GM12873 (cell line): ENCODE data around the gene PIRT.

Experiments
- TF ChIP-seq, protein P1 (sequence below): IDR thresholded peaks from 2 replicates; pipeline ENCODE4 v1.5.1; 2012; ENCODE audit warnings: low read depth, mild to moderate bottlenecking, moderate library complexity, low read length, control low read depth; ENCODE audit not compliant: insufficient read depth; ENCODE audit errors: missing control alignments

PIRT gene

DNA sequence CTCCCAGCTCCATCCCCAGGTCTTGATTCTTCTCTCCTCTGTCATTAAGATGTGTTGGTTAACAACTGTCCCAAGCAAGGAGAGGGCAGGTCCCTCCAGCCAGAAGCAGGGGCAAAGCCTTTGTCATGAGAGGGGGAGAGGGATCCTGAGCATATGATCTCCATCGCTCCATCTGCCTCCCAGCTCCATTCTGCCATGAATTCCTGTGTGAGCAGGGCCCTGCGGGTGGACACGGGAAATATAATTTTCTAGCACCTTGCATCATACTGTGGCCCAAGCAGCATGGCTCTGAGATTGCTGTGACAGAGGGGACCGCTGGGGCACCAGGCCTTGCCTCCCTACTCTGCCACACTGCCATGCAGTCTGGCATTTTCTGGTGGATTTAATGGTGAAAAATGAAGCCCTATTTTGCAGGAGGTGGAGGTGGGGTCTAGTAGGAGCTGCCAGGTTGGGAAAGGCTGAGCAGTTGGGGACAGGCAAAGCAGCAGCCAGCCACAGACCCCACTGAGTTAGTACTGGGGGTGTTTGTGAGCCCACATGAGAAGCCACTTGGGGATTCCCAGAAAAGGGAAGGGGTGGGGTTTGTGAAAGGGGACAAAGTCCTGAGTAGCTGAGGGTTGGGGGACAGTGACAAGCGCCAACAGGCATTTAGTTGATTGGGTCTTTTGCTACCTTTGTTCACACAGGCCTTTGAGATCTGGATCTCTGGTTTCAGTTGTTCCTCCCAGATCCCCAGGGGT is 50.4 kb downstream of the PIRT start:
- TF ChIP-seq, protein P1, sequence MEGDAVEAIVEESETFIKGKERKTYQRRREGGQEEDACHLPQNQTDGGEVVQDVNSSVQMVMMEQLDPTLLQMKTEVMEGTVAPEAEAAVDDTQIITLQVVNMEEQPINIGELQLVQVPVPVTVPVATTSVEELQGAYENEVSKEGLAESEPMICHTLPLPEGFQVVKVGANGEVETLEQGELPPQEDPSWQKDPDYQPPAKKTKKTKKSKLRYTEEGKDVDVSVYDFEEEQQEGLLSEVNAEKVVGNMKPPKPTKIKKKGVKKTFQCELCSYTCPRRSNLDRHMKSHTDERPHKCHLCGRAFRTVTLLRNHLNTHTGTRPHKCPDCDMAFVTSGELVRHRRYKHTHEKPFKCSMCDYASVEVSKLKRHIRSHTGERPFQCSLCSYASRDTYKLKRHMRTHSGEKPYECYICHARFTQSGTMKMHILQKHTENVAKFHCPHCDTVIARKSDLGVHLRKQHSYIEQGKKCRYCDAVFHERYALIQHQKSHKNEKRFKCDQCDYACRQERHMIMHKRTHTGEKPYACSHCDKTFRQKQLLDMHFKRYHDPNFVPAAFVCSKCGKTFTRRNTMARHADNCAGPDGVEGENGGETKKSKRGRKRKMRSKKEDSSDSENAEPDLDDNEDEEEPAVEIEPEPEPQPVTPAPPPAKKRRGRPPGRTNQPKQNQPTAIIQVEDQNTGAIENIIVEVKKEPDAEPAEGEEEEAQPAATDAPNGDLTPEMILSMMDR: no peak

DNA sequence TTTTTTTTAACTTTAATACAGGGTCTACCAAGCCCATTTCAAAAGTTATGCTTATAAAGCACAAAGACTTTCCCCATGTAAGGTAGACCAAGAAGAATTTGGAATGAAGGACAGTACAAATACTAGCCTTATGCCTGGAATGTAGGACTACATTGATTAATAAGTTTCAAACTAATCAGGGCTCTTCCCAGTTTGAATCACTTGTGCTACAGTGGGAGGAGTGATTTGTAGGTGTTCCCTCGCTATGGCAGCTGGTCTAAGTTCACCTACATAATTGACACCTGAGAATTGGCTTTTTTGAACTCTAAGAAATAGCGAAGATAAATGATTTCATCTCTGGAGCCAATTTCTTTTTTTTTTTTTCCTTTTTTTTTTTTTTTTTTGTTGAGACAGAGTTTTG is 52.6 kb downstream of the PIRT start:
- TF ChIP-seq, protein P1: no peak

DNA sequence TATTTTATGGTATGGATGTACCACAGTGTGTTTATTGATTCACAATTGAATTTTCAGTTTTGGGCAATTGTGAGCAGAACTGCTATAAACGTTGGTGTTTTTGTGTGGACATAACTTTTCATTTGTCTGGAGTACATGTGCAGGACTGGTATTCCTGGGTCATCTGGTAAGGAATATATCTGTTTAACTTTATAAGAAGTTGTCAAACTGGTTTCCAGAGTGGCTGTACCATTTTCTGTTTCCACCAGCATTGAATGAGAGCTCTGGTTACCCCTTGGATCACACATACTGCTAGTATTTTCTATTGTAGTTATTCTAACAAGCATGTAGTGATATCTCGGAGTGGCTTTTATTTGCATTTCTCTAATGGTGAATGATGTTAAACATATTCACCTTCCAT is 58.3 kb downstream of the PIRT start:
- TF ChIP-seq, protein P1: no peak

DNA sequence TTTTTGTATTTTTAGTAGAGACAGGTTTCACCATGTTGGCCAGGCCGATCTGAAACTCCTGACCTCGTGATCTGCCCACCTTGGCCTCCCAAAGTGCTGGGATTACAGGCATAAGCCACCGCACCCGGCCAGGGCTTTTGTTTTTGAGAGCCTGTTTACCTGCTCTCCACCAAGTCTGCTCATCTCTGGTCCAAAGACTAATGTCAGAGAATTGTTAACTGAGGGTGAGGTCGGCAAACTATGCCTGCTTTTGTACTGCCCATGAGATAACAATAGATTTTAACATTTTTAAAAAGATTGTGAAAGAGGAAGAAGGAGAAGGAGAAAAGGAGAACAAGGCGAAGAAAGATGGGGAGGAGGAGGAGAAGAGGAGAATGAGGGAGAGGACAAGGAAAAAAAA is 60.0 kb downstream of the PIRT start:
- TF ChIP-seq, protein P1: no peak

DNA sequence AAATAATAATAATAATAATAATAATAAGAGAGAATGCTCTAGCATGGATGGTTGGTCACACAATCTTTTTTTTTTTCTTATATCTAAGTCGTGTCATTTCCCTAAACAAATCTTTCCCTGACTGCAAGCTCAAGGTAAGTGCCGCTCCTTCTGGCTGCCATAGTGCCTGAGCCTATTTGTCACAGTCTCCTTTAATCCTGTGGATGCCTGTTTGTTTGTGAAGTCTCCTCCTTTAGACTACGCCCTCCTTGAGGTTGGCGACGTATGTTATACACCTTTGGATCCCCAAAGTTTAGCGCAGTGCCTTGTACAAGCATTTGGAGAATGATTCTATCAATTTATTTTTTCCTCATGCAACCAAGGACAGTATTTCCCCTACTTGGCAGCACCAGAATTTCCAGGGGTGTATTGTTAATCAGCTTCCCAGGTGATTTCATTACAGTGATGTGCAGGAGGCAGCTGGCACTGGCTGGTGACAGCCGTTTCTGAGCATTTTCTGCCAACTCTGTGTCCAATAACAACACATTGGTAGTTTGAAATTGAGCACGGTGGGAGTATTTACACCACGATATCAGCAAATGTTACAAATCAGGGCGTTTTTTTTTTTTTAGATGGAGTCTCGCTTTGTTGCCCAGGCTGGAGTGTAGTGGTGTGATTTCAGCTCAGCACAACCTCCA is 60.6 kb downstream of the PIRT start:
- TF ChIP-seq, protein P1: no peak

DNA sequence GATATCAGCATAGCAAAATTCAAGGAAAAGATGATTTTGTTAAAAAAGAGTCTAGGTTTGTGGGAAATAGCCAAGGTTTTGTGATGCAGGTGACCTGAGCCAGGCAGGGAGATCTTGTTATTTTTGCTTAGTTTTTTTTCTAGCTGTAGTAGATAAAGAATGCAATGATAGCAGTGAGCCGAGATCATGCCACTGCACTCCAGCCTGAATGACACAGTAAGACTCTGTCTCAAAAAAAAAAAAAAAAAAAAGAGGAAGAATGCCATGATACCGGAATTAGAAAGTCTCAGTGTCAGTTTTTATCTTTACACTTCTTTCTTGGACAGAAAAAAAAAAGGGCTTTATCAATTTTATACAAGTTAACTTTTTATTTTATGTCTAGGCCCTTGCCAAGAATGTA is 61.5 kb downstream of the PIRT start:
- TF ChIP-seq, protein P1: no peak

DNA sequence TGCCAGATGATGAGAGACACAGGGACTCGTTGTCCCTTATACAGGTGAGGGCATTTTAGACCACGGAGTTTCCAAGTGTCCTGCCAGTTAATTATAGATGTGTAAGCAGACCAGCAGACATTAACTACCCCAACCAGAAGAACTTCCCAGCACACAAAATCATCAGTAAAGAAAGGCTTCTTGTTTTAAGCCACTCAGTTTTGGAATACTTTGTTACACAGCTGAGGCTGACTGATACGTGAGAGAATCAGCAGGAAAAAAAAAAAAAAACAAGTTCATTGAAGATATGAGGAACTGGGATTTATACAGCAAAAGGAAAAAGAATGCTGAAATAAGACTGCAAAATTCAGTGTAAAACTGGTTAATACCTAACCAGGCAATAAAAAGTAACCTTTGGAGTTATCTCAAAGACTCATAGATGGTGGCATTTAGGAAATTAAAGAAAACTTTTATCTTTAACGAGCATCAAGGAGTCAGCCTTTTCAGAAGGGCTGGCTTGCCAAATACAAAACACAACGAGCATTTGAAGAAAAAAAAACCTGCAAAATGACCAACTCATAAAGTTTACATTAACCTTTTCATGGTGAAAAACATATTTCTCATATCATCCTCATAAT is 62.0 kb downstream of the PIRT start:
- TF ChIP-seq, protein P1: no peak
